GM19467 (cell line): ENCODE data around the gene KCNG2.

ENCODE experiments used
- ATAC-seq: cut with Tn5 transposase; IDR thresholded peaks from one replicate; pipeline ENCODE4 v1.9.1; 2021; ENCODE audit warnings: mild to moderate bottlenecking, moderate library complexity; ENCODE audit not compliant: unreplicated experiment

KCNG2 gene

GRCh38 chr18:79768745-79769144, 29.0 kb upstream of the KCNG2 start:
- ATAC-seq: no peak

- ATAC-seq: no peak
These were observed 27.8 kb upstream of the KCNG2 start for GRCh38 chr18:79769698-79770500.

- no peak for ATAC-seq
These were observed 27.3 kb upstream of the KCNG2 start for GRCh38 chr18:79770501-79770815.

GRCh38 chr18:79770826-79771225, 26.9 kb upstream of the KCNG2 start:
- no peak for ATAC-seq

GRCh38 chr18:79771446-79772107, 26.2 kb upstream of the KCNG2 start:
- ATAC-seq: no peak

- ATAC-seq: no peak
These were observed 25.5 kb upstream of the KCNG2 start for GRCh38 chr18:79772108-79772864.

GRCh38 chr18:79772865-79773696, 24.7 kb upstream of the KCNG2 start:
- no peak for ATAC-seq

GRCh38 chr18:79774111-79774510, 23.6 kb upstream of the KCNG2 start:
- ATAC-seq: no peak

- no peak for ATAC-seq
These were observed 22.1 kb upstream of the KCNG2 start for GRCh38 chr18:79775441-79776221.

- ATAC-seq: no peak
These were observed 21.1 kb upstream of the KCNG2 start for GRCh38 chr18:79776674-79777073.

GRCh38 chr18:79778291-79778791, 19.4 kb upstream of the KCNG2 start:
- ATAC-seq: no peak

- ATAC-seq: no peak
These were observed 18.6 kb upstream of the KCNG2 start for GRCh38 chr18:79779021-79779699.

GRCh38 chr18:79779700-79780190, 18.0 kb upstream of the KCNG2 start:
- no peak for ATAC-seq

GRCh38 chr18:79780547-79780946, 17.2 kb upstream of the KCNG2 start:
- ATAC-seq: no peak

GRCh38 chr18:79781331-79781941, 16.3 kb upstream of the KCNG2 start:
- ATAC-seq: no peak

GRCh38 chr18:79782566-79783308, 15.0 kb upstream of the KCNG2 start:
- ATAC-seq: no peak

GRCh38 chr18:79784071-79784913, 13.4 kb upstream of the KCNG2 start:
- ATAC-seq: no peak
